GM10266 (cell line): ENCODE measurements around the gene USF1.
"Not testable (repeated sequence)": the region's sequence is repeated elsewhere in the genome, so short reads cannot be mapped to it uniquely, and the experiment has no call there.

ENCODE experiments used
- DNase-seq: peaks from one replicate; pipeline ENCODE4 v3.0.0; 2012; ENCODE audit errors: extremely low spot score
- CTCF ChIP-seq: IDR thresholded peaks from 2 replicates; pipeline ENCODE4 v1.5.1; 2012; ENCODE audit warnings: mild to moderate bottlenecking, low read depth; ENCODE audit not compliant: control insufficient read depth, insufficient read depth; ENCODE audit errors: missing control alignments

The USF1 gene

GRCh38 chr1:161001525-161001924 lies 44.3 kb downstream of the USF1 start:
- DNase-seq, result no peak
- TF ChIP-seq CTCF, result no peak

GRCh38 chr1:161000736-161001480 lies 44.9 kb downstream of the USF1 start:
- no peak for TF ChIP-seq CTCF
- no peak for DNase-seq

GRCh38 chr1:160999376-160999775 lies 46.4 kb downstream of the USF1 start:
- DNase-seq, result no peak
- TF ChIP-seq CTCF, result no peak

- peak; percentile 61 for DNase-seq
- peak; percentile 71 for TF ChIP-seq CTCF
Measured at GRCh38 chr1:160997323-160998038, 48.3 kb downstream of the USF1 start.

GRCh38 chr1:160996178-160996577 lies 49.6 kb downstream of the USF1 start:
- no peak for DNase-seq
- no peak for TF ChIP-seq CTCF

GRCh38 chr1:160993544-160994193 lies 52.1 kb downstream of the USF1 start:
- peak; percentile 19 for TF ChIP-seq CTCF
- DNase-seq, result no peak

- DNase-seq, result not testable (repeated sequence)
Measured at GRCh38 chr1:160992036-160992435, 53.7 kb downstream of the USF1 start.
